NCI-H187 (cell line): Measurements from ENCODE around the gene C2CD4A.

Source experiments
- DNase-seq, 2 experiments: peaks; one replicate each; lab custom pipeline; 2025; lab: John Stamatoyannopoulos, UW

The C2CD4A gene

DNA sequence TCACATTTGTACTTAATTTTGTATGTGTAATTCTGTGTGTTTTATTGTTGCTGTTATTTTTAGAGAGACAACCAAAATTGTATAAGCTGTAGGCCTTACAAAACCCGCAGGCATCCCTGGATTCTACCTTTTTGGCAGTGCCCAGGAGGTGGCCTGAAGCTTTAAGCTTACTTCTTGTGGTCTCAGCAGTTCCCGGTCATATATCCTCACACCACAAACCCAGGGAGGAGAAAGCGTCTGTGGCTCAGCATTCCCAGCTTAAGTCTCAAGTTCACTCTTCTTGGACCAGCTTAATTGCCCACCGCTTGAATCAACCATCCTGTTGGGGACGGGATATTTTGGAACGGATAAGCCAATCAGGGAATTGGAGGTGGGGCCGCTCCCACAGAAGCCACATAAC is 36.7 kb downstream of the C2CD4A start:
- DNase-seq: no peak

DNA sequence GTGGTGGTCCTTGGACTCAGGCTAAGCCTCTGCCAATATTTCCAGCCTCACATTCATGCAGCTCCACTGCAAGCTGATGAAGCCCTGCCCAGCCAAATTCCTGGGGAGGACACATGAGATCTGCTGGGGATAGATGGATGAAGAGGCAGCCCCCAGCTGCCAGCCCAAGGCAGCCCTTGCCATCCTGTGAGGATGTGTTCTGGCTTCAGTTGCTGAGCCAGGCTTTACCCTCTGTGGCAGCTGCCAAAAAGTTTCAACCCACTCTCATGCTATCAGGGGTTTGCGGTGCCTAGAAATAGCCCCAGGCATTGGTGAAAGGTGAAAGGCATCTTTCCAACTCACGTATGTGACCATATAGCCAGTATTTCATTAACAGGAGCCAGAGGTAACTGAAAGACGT is 37.6 kb downstream of the C2CD4A start:
- no peak for DNase-seq

DNA sequence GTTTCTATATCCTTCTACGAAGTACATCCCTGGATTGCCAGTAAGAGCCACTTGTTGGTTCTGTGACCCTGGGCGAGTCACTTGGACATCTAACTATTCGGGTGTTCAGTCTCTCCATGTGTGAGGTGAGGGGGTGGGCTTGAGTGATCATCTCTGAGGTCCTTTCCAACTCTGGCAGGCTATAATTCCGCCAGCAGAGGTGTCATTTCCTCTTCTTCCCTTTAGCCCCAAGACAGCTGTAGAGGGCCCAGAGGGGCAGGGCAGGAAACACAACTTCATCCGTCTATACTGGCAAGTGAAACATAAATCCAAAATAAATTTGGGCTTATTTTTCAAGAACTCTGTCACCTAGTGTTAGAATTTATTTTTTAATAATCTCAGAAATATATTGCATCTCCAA is 38.1 kb downstream of the C2CD4A start:
- no peak for DNase-seq

DNA sequence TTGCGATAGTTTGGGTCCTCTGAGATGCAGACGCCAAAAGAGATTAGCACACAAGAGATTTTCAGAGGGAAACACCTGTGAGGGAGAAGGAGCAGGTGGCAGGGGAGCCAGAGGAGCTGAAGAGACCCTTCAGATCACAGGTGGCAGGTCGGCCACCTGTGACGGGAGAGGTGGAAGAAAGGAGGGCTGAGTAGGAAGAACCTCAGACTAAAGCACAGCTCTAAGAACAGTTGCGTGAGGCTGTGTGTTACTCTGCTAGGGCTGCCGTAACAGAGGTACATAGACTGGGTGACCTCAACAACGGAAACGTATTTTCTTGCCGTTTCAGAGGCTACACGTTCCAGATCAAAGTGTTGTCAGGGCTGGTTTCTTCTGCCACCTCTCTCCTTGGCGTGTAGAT is 38.5 kb downstream of the C2CD4A start:
- no peak for DNase-seq

DNA sequence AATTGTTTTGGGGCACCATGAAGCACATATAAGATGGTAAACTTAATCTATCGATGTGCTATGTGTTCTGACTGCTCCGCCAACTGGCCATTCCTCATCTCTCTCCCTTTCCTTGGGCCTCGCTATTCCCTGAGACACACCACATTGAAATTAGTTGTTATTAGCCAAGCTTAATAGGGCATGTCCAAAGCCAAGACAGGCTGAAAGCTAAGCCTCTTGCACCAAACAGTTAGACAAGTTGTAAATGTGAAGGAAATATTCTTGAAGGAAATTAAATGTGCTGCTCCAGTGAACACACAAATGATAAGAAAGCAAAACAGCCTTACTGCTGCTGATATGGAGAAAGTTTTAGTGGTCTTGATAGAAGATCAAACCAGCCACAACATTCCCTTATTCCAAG is 39.3 kb downstream of the C2CD4A start:
- DNase-seq: no peak

DNA sequence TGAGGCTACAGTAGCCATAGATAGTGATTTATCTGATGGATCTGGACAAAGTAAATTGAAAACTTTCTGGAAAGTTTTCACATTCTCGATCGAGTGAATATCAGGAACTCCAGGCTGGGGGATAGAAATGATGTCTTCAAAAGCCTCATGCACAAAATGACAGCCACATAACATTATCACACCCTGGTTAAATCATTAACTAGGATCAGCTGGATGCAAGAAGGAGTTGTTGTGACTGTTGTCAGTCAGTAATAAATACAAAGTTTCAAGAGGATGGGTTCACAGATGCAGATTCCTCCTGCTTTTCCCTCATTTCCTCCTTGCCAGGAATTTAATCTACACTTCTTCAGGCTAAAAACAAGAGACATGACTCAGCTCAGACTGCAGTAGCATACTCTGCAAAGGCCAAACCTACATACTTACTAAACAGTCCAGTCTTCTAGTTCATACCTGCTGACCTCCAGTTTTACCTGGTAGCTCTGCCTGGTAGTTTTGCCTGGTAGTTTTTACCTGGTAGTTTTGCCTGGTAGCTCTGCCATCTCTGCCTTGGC is 40.9 kb downstream of the C2CD4A start:
- no peak for DNase-seq

DNA sequence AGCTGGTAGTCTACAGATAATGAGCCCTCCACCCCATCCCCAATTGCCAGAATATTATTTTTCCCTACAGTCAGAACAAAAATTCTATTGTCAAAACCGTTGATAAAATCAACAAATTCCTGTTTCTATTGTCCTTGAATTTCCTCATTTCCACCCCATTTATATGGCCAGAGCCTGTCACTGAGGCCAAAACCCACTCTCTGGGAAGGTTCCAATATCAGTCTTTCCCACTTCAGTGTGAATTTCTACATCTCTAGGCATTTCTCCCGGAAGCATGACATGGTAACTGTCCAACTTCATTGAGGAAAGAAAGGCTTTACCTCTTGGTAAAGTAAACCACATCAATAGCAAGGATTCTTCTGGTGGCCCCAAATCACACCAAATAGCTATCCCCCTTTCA is 41.6 kb downstream of the C2CD4A start:
- DNase-seq: no peak

DNA sequence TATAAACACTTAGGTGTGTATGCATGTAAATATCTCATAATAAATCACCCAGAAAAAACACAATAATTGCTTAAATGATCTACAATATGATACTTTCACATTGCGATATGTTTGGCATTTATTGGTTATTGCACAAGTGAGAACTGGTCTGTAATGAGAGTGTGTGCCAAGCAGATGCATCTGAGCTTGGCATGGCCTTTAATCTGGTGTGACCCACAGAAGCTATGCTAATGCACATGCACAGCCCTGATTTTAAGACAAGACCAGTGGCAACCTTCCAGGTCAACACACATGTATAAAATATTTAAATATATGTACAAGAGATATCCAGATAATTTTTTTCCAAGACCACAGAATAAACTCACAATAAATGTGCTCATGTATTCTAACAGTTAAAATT is 42.7 kb downstream of the C2CD4A start:
- no peak for DNase-seq

DNA sequence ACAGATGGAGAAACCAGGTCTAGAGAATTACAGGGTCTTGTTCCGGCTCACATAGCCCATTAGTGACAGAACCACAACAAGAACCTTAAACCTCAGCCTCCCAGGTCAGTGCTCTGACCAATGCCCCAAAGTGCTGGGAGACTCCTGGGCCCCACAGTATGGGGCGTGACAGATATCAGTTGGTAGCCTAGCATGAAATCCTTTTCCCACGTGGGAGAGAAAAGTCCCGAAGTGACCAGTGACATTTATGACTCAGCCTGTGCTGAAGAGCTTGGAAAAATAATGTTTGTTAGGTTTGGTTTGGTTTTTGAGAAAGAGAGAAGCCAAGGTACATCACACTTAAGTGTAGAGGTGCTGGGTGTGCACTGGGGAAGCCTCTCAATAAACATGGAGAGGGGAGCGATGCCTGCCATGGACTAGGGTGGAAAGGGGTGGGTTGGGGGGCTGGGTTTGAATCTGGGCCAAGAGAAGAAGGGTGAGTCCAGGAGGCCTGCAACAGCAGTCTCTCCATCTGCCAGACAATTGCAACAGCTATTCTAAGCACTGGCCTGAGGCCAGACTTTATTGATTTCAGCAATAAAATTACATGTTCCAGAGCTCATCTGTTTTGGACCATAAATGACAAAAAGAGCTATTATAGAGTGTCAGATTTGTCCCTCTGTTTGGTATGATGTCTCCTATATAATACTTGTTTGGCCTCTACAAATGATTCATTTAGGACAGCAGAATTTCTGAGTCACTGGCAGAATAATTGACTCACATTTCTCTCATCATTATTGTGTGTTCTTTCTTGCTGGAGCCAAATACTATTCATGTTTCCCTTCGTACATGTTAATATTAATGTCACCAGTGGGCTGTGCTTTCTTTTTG is 43.4 kb downstream of the C2CD4A start:
- DNase-seq: no peak

DNA sequence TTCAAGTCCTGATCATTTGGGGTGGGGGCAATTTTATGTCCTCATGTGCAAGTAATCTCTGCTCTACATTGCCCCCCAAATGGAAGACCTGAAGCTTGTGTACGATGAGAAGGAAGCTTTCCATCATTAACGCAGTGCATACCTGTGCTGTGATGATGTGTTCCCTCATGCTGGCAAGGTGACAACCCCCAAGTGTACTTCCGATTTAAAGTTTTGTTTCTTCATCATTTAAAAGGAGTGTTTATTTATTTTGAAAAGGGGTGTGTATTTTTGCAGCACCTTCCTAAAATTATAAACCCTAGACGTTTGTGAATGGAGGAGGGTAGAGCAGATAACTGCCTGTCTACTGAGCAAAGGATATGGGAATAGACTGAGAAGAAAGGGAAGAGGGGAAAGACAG is 45.3 kb downstream of the C2CD4A start:
- DNase-seq: no peak

DNA sequence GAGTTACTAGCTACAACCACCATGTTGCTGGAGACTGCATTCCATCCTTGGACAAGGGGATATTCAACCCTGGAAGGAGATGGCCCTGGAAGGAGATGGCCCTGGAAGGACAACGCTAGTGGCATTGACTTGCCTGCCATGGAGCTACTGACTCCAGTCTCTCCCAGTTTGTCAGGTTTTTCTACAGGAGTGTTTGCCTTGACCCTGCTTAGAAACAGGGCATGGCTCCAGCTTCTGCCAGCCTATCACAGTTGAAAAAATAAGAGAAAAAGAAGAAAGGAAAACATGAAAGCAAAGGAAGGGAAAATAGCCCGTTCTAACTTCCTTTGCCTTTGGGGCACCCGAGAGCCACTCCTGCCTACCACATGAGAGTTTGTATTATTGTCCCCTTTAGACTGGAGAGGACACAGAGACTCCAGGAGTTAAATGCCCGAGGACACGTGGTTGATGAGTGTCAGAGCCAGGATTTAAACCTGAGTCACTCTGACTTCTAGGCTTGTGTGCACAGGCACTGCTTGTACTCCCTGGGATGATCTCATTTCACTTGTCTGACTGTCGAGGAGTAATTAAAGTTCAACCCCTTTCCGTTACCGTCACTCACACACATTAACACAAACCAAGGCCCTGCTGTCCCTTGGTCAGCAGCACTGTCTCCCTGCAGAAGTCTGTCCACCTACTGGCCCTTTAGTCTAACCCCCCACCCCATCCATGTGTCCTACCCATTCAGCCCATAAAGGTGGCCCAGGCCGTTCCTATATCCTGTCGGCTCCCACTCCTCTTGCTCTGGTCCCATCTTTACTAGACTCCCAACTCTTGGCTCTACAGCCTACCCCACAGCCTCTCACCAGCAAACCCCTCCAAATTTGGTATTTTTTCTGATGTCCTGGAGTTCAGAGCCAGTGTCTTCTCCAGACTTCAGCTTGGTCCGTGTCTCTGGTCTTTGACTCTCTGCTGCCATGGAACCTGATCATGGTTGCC is 46.1 kb downstream of the C2CD4A start:
- DNase-seq: no peak

DNA sequence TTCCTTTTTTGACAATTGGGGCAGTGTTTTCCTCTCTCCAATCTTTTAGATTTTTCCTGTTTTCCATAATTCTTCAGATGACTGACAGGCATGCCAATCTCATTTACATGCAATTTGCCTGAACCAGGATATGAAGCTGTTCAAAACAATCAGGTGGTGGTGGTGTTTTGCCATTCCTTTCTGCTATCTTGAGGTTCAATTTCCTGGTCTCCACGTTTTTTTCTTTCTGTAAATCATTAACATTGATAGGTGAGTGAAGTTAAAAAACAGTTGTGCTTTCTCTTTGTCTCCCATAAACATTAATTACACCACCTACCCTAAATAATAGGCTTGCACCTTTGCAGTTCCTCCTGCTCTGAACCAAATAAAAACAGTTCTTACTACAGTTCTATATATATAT is 49.1 kb downstream of the C2CD4A start:
- no peak for DNase-seq

DNA sequence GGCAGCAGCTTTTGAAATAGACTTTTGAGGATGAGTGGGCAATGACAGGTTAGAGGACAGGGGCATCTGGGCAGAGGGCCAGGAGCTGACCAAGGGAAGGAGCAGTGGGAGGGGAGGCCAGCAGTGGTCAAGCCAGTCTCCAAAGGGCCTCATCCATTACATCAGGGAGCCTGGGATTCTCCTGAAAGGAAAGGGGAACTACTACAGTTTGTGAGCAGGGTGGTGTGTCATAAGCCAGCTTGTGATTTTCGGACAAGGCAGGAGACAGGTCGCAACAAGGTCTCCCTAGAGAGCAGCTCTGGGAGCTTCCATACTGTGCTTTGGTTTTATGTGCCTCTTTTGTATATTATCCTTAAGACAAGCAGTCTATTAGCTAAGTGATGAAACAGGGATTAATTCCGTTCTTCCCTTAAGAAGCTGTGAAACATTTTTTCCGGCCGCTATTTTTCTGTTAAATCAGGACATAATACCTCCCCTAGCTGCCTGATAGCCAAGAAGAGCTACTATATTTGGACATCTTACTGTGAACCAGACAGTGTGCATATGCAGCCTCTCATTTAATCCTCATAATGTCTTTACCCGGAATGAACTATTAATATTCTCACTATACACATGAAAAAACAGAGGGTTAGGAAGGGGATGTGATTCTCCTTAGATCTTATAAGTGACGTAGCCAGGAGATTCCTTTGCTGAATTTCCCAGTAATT is 51.9 kb downstream of the C2CD4A start:
- DNase-seq: no peak

DNA sequence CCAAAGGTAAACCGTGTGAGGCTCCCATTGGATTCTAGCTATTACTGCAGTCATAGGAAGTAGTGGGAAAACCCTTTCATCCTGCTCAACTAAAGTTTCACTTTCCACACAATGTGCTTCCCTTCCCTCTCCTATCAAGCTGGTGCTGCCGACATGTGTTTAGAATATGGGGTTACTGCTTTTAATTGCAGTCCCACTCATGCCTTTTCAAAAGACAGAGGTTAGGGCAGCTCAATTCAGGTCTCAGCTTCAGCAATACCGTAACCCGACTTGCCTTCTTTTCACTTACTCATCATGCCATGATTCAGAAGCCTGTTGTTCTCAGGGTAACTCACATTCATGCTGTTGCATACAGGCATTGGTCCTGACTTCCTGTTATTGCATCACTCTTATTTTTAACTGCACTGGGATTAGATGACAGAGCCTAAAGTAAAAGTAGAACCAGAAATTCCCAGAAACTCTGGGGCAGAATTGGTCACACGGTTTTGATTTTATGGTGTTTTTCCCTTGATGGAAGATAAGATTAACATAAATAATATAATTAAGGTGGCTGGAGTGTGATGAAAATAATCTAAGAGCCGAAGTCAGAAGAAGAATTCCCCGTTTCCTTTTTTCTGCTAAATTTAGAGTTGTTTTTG is 52.6 kb downstream of the C2CD4A start:
- DNase-seq: no peak

DNA sequence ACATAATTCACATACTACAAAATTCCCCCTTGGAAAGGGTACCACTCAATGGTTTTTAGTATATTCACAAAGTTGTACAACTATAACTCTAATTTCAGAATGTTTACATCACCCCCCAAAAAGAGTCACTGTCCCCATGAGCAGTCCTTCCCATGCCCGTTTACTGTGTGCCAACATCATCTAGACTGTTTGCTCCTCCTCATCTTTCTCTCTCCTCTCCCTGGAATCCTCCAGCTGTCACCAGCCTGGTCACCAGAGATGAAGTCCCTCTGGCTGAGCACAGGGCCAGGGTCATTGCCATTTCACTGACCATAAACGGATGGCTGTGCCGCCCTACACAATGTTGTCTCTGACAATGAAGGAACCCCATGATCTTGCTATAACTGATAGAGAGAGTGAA is 53.1 kb downstream of the C2CD4A start:
- no peak for DNase-seq
